SHP77 (cell line): ENCODE results near the gene ANKIB1.

Experiments used
- DNase-seq, 2 experiments: peaks; one replicate each; lab custom pipeline; 2025; lab: John Stamatoyannopoulos, UW

Gene ANKIB1

DNA sequence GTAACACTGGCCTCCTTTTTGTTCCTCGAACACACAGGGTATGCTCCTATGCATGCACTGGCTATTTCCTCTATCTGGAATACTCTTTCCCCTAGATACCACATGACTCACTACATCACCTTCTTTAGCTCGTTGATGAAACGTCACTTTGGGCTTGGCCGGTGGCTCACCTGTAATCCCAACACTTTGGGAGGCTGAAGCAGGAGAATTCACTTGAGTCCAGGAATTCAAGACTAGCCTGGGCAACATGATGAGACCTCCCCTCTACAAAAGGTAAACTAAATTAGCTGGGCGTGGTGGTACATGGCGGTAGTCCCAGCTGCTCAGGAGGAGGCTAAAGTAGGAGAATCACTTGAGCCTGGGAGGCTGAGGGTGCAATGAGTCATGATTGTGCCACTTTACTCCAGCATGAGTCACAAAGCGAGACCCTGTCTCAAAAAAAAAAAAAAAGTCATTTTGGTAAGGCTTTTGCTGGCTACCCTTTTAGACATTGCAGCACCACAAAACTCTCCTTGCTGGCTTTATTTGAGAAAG, 14.5 kb downstream of the ANKIB1 start:
- DNase-seq, result no peak

DNA sequence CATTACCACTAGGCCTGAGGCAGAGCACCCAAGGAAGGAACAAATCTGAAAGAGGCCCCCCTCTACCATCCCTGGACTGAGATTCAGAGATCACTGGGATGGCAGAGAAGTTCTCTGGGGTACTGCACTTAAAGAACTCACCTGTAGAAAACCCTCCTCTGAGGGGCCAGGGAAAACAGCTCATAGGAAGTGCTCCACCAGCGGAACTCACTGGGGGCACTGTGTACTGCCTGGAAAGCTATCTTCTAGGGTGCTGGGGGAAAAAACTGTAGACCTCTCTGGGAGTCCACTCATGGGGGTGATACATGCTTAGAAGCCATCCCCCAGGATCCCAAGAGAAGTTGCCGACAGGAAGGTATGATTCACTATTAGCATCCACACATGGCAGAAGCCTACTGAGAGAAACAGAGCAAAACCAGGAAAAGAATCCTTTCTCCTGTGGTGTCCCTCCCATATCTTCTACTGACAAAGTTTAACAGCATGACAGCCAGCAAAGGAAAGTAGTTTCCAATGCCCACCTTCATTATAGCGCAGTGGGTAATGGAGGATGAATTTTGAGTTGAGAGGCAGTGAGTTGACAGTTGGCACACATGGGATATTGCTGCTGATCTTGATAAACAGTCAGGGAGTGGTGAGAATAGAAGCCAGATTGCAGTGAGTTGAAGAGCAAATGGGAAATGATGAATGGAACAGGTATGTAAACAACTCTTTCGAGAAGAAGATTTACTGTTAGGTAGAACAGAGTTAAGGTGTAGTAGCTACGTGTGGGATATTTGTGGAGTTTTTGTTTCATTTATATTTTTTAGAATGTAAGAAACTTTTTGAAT, 20.9 kb downstream of the ANKIB1 start:
- no peak for DNase-seq

DNA sequence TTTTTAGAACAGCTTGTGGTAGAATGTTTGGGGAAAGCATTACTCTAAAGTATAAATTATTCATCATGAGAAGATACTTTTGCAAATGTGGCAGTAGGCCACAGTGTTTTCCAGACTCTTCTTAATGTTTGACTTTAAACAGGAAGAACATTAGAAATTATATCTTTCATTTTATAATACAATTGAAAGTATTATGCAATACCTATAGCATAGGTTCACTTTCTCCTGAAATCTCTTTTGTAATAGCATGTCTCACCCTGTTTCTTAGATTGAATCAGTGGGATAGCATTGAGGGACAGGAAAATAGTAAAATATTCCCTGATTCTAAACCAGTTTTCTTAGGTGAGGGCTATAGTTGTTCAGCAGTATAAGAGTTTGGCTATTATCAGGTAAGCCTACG, 23.1 kb downstream of the ANKIB1 start:
- DNase-seq, result no peak

DNA sequence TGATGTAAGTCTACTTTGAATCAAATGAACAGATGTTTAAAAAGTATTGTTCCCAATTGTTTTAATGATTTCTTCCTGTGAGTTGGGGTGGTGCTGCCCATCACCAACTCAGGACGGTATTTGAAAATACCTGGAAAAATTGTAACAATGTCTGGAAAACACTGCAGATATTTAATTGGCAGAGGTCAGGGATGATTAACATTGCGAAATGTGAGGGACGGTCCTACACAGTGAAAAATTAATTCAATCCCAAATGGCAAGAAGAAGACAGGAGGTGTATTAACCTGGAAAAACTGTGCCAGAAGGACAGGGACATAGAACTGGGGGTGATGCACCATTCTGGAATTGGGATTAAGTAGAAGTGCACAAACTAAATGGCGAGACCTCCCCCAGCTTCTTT, 29.6 kb downstream of the ANKIB1 start:
- DNase-seq, result no peak

DNA sequence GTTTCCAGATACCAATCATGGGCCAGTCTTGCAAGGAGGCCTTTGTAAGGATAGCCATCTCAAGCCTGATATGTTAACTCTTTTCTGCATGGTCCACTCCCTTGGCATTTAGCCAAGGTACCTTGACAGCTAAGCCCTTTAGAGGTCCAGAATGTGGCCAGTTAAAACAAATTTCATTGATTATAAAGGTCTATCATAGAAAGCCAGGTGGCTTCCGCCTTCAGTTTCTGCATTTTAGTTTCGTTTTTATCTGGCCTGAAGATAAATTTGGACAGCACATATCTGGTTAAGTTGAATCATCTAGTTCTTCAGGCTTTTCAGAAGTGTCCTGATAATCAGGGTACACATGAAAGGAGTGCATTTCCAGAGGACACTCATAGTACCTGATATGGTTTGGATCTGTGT, 30.7 kb downstream of the ANKIB1 start:
- no peak for DNase-seq

DNA sequence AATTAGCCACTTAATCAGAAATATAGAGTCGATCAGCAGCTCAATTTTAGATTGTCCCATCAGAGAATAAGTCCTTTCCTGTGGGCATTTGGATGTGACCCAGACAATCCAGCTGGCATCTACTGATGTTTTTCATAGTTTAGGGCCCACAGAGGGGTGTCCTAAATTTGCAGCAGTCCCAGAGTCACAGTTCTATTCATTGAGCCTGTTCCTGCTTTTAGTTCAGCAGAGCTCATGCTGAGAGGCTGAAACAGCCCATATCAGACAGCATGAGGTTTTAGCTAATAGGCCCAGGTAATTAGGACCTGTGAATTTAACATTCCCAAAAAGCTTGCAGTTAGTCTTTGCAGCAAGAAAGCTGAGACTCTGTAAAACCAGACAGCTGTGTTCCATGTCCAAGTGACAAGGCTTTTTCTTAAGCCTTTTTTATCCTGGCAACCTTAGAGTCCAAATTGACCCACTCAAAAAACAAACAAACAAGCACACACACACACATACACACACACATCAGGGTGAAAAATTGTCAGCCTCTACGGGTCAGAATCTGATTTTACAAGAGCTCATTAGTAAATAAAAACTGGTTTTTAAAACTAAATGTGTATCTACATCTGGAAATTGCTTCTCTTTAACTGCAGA, 33.7 kb downstream of the ANKIB1 start:
- no peak for DNase-seq

DNA sequence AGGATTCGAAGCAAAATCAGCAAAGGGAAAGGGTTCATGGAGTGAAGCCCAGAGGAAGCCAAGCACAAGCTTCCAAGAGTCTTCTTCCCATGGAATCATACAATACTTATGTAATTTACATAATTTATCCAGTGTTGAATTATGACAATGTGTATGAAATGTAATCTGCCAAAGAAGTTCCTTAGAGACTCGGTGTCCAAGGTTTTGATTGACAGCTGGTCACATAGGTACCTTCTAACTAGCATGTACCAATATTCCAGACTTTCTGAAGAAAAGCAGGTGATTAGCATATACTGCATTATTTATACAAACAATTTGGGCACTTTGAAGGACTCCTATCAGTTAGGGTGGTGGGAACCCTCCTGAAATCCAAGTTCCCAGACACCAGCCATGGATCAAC, 35.3 kb downstream of the ANKIB1 start:
- no peak for DNase-seq

DNA sequence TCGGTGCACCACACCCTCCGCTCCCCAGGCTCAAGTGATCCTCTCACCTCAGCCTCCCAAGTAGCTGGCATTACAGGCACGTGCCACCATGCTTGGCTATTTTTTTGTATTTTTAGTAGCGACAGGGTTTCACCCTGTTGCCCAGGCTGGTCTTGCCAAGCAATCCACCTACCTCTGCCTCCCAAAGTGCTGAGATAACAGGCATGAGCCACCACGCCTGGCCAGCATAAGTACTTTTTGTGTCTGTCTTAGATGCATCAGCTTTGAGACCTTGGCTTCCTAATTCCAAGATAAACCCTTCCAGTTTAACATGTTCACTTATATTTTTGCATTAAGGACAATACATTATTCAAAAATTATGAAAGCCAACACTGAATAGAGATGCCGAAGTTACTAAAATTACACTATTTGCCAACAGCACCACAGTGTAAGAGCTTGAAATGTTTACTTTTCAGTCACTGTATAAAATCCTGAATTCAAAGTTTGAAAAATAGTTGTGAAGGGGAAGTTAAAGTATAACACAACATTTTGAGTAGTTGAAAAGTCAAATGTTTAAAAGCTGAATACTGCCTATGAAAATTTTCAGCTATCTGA, 36.5 kb downstream of the ANKIB1 start:
- no peak for DNase-seq

DNA sequence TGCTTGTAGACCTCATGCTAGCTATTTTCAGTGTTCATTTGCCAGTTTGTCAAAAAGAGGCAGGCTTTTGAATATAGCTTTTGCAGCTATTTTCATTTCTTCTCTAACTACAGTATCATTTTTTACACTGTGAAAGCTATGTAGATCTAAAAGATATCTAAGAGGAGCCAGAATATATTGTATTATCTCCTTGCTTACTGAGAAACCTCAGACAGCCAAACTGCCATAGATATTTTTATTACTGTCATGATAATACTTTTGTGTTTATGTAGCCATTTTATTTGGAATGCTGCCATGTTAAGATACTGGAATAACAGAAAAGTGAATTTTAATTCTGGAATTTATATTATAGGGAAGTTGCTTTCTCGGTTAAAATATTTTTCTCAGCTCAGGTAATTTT, 37.2 kb downstream of the ANKIB1 start:
- DNase-seq, result no peak

DNA sequence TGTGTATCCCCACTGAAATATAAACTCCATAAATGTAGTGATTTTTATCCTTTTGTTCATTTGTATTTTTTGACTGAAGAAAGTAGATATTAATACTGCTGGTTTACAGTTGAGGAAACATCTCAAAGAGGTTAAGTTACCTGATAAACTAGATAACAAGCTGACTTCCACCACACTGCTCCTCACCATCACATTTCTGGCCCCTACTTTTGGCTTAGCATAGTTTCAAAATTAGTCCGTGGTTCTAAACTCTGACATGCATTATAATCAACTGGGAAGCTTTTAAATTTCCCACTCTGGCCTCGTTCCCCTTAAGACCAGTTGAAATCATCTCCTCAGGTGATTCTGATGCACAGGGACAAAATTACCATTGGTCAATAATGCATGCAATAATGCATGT, 43.5 kb downstream of the ANKIB1 start:
- no peak for DNase-seq

DNA sequence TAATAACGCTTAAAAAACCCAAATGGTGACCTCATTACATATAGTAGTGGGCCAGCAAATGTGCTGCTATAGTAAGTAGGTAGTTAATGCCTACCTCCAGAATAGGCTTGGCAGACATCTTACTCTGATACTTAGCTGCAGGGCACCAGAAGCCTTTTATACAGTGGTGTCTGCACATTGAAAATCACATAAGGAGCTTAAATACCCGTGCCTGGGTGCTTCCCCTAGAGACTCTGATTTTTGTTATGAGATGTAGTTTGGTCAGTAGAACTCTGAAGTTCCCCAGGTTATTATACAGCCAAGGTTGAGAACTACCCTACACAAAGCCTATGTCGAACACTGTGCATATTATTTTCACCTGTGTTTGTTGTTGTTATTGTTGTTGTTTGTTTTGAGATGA, 47.2 kb downstream of the ANKIB1 start:
- no peak for DNase-seq

DNA sequence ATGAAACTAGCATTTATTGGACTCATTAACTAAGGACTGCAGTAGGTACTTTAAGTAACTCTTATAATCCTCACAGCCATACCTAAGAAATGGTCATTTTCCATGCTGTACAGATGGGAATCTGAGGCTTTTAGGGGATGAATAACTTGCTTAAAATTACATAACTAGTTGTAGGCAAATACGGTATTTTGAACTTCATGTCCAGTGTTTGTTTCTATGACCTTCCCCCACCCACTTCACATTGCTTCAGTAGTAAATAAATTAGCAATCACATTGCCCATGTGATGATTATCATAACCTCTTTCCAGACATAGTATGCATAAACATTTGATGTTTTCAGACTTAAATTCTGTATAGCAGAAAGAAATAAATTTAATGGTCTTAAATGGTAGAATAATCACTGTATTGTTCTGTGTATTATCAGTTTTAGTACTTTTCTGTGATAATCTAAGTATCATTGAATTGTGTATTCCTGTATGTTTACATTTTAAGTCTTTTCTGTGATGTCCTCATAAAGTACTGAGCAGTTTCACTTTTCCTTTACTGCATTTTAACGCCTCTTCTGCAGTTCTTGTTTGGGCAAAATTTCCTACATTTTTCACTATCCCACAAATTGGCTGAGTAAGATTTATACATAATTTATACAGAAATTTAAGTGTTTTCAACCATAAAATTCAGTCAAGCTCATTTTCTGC, 48.3 kb downstream of the ANKIB1 start:
- DNase-seq, result no peak

DNA sequence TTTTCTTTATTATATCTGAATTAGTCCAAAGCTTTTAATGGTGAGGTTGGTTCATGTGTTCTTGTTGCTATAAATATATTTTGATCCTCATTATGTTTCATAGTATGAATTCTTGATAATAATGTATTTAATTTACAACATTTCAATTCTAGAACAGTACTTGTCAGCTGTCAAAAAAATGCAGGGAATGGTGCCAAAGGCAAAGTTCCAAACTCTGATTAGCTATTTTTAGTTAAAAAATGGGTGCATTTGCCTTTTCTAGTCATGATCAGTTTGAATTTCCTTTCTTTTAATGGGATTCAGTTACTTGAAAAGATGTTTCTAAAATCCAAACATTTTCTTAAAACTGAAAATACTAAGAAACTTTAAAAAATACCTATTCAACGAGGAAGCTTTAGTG, 49.6 kb downstream of the ANKIB1 start:
- DNase-seq, result no peak

DNA sequence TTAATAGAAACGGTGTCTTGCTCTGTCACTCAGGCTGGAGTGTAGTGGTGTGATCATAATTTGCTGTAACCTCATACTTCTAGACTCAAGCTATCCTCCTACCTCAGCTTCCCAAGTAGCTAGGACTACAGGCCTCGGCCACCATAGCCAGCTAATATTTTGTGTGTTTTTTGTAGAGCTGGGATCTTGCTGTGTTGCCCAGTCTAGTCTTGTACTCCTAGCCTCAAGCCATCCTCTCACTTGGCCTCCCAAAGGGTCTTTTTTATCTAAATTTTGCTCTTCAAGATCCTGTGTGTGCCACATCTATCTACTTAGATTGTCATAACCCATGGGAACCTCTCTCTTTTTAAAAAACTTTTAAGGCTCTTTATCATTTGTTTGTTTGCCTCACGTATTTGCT, 50.5 kb downstream of the ANKIB1 start:
- no peak for DNase-seq

DNA sequence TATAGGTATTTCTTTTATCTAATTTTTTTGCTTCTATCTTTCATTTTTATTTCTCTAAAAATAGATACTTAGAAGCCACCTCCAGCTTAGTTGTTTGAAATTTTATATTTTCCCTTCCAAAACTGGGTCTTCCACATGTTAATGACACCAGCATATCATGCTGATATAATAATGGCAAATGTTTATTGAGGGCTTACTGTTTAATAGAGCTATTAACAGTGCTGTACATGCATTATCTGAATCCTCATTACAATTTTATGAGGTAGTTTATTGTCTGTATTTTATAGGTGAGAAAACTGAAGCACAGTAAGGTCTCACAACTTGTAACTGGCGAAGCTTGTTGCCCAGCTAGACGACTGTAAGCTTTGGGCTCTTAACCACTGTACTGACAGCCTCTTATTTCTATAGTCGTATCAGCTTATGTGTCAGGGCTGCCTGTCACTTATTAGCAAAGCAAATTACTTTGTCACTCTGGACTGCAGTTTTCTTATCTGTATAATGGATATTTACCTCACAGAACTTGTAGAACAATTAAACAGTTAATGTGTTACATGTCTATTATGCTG, 51.2 kb downstream of the ANKIB1 start:
- no peak for DNase-seq

DNA sequence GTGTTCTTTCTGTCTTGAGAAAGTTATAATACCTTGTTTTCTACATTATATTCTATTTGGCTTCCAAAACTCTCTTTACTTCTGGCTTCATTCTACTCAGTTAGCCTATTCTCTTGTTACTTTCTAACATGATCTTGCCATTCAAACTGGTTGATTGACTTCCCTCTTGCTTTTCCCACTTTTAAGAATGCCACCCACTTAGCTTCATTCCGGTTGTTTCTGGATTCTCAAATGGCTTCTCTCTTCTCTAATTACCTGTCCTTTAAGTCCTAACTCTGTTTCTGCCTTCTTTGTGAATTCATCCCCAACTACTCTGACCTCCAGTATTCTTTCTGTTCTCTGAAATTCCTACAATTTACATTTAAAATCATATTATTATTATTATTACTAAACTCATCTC, 52.0 kb downstream of the ANKIB1 start:
- DNase-seq, result no peak

DNA sequence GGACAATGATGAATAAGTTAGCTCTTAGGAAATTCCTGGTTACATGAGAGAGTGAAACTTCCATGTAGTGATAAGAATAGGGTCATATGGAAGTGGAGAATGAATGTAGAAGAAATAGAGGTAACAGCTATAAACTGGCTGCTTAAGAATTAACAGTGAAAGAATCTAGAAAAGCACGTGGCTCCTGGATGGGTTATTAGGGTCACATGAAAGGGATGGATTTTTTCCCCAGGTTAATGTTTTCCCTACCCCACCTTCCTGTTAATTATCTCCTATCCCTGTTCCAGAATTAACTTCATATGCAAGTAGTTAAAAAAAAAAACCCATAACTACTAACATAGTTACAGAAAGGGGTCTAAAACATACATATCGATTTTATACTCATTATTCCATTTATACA, 58.0 kb downstream of the ANKIB1 start:
- no peak for DNase-seq

DNA sequence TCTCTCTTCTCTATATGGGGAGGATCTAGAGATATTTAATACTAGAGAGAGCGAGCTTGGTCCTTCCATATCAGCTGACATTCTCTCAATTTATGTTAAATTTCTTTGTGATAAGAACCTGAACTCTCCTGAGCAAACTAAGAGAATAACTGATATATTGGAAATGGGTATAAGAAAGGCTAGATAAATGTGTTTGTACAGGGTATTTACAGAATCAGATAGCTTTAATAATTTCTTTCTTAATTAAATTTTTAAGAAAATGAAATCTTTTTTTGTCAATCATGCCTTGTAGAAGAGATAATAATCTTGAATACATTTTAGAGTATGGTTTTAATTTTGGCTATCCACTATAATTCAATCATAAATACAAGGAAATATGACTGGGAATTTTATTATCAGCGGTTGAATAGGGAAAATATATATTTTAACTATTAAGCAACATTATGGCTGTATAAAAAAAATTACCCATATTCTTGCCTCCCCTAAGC, 58.7 kb downstream of the ANKIB1 start:
- no peak for DNase-seq

DNA sequence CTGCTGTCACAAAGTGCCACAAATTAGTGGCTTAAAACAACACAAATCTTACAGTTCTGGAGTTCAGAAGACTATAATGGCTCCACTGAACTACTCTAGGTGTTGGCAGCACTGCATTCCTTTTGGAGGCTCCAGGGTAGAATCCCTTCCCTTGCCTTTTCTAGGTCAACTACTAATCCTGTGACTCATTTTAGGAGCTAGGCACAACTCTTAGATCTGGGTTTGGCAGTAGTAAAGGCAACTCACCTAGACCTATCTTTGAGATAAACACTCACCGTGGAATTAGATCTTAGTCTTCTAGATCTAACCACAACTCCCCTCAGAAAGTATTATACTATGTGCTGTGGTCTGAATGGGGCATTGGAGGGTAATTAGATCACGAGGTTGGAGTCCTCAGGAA, 60.4 kb downstream of the ANKIB1 start:
- no peak for DNase-seq

DNA sequence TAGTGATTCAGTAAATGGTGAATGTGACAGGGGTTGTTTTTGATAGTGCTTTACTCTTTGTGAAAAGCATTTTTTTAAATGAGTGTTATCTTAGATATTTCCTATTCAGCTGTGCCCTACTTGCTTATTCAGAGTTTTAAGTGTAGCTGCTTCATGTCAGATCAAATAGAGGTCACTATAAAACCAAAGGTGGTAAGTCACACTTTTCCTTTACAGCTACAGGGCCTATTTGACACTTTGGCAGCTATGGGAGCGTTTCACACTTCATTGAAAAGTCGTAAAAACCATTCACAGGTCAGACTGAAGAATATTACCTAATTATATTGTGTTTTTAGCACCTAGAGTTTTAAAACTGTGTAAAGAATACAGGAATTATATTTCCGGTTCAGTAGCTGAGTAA, 67.3 kb downstream of the ANKIB1 start:
- no peak for DNase-seq

DNA sequence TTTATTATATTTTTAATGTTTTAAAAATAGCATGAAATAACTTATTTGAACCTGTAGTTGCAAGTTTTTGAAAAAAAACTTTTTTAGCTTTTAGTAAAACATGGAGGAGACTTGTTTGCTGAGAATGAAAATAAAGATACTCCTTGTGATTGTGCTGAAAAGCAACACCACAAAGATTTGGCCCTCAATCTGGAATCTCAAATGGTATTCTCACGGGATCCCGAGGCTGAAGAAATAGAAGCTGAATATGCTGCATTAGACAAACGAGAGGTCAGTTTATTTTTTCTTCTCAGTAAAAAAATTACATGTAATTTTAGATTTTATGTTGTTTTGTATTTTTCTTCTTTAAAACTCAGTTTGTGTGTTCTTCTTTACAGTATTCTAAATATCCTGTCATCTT, 73.5 kb downstream of the ANKIB1 start:
- DNase-seq, result no peak

DNA sequence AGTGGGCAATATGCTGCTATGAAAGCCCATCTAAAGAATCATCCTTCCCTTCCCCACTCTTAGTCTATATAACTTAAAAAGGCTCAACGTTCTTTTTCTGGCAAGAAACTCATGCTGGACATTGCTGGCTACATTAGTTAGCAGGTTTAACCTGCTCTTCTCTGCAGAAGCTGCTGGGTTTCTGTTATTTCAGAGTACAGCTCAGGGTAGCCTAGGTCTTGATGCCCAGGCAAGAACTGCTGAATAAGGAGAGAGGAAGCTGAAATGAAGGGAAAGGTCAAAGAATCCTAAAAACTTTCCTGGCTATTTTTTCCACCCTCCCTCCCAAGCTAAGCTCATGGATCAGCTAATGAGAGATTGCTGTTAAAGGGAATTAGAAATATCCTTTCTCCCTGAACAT, 79.4 kb downstream of the ANKIB1 start:
- DNase-seq, result no peak
